ENCODE results near the gene LTF. TPM values are rescaled to one million over a fixed set of nuclear protein-coding genes. Genes with fewer than 3 reads are reported as not detected.

The LTF gene
- total and polyA plus RNA-seq, 4 experiments from 2014 or later = not detected

DNA sequence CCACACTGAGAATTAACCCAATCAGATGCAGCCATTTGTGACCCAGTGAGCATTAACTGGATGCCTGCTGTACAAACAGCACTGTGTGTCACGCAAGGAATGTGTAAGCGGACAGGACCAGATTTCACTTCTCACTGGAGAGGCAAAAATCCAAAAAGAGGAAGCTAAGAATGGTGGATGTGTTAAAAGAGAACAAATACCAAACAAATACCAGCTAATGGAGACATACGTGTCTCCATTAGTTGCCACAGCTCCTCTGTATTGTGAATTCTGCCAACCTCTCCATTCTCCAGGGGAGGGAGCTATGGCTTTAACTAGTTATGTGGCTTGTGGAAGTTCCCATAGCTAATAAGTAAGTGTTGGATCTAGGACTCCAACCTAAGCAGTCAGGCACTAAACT is 2.6 kb downstream of the LTF start:
- CTCF ChIA-PET (ENCODE audit: partially characterized antibody) = interaction anchor here (1.0 kb wide), 1 partner anchor 27 kb away, joined by 4 read pairs; no protein-coding TSS in a partner anchor
- H3K4me3 Mint-ChIP-seq = no peak overlapping the region
- Histone ChIP-seq H3K36me3 (ENCODE audit: insufficient read depth, low read length) (no peaks in the 10 kb centered on the region), H3K4me1 (ENCODE audit: insufficient read depth, low read length) (no peaks in the 10 kb centered on the region), H3K9me3 (ENCODE audit: control insufficient read depth in 1 of 2, low read length in 2 of 2) (no peaks in the 10 kb centered on the region), H3K27ac (ENCODE audit: low read depth, low read length) (no peak overlapping the region), H3K27me3 (ENCODE audit: insufficient read depth, low read length) (peaks cover 9% of the 10 kb centered on the region), H3K4me3 (ENCODE audit: low read length in 2 of 2) (no peak overlapping the region)
- peaks cover 0 to 8% (median under 1%) of the 10 kb centered on the region in 8 donors for H3K9me3 Mint-ChIP-seq
- no peaks in the 10 kb centered on the region for H3K4me1 Mint-ChIP-seq
- H3K27ac Mint-ChIP-seq = no peak overlapping the region
- intact Hi-C loops (cut with micrococcal nuclease) = no loop called here
- POLR2A ChIA-PET (ENCODE audit: partially characterized antibody) = no interaction called here
- no peak for DNase-seq
- peaks cover 27 to 38% of the 10 kb centered on the region in 2 donors for H3K27me3 Mint-ChIP-seq
- no peaks in the 10 kb centered on the region for H3K36me3 Mint-ChIP-seq

DNA sequence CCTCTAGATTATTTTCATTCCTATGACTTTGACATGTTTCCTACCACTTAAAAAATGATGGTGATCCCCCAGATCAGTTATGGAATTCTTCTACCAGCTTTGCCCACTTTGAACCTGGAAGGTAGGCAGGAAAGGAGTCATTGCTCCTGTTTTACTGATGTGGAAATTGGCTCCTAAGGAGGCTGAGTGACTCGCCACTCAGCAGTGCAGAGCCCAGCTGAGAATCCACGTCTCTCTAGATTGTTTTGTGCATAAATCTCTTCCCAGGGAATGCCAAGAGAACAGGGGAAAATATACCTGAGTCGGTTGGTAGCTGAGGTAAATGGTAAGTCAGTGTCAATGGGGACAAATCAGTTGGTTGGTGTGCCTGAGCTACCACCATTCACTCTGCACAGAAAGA is 4.7 kb downstream of the LTF start:
- H3K36me3 ChIP-seq (ENCODE audit: insufficient read depth, low read length) = no peaks in the 10 kb centered on the region
- no peak for DNase-seq
- H3K27me3 Mint-ChIP-seq = peaks cover 22 to 31% of the 10 kb centered on the region in 2 donors
- intact Hi-C loops (cut with micrococcal nuclease) = no loop called here
- no peaks in the 10 kb centered on the region for H3K4me1 ChIP-seq (ENCODE audit: insufficient read depth, low read length)
- peaks cover 0 to 8% (median under 1%) of the 10 kb centered on the region in 8 donors for H3K9me3 Mint-ChIP-seq
- H3K9me3 ChIP-seq (ENCODE audit: control insufficient read depth in 1 of 2, low read length in 2 of 2) = no peaks in the 10 kb centered on the region
- no peaks in the 10 kb centered on the region for H3K36me3 Mint-ChIP-seq
- peaks cover 9% of the 10 kb centered on the region for H3K27me3 ChIP-seq (ENCODE audit: insufficient read depth, low read length)
- ChIA-PET POLR2A (ENCODE audit: partially characterized antibody) (no interaction called here), CTCF (ENCODE audit: partially characterized antibody) (no interaction called here)
- no peaks in the 10 kb centered on the region for H3K4me1 Mint-ChIP-seq
- H3K4me3 ChIP-seq (ENCODE audit: low read length in 2 of 2) = no peak overlapping the region
- H3K4me3 Mint-ChIP-seq = no peak overlapping the region
- H3K27ac Mint-ChIP-seq = no peak overlapping the region
- H3K27ac ChIP-seq (ENCODE audit: low read depth, low read length) = no peak overlapping the region

DNA sequence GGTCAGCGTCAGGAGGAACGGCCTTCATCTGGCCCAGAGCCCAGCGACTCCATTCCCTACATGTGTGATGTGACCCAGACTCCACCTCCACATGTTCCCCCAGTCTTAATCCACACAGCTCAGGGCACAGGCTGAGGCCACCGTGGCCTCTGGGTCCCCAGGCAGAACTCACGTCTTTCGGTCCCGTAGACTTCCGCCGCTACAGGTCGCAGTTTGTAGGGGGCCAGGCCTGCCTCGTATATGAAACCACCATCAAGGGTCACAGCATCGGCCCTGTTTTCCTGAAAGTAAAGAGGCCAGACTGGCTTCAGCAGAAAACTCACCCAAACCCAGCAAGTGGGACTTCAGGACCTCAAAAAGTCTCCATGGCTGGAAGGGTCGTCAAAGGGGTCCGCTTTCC is 8.6 kb downstream of the LTF start:
- no peak overlapping the region for H3K4me3 ChIP-seq (ENCODE audit: low read length in 2 of 2)
- H3K27me3 ChIP-seq (ENCODE audit: insufficient read depth, low read length) = peaks cover under 1% of the 10 kb centered on the region
- intact Hi-C loops (cut with micrococcal nuclease) = no loop called here
- ChIA-PET CTCF (ENCODE audit: partially characterized antibody) (interaction anchor here (1.7 kb wide), 1 partner anchor 32 kb away, joined by 4 read pairs; no protein-coding TSS in a partner anchor), POLR2A (ENCODE audit: partially characterized antibody) (no interaction called here)
- Mint-ChIP-seq H3K9me3 (peaks cover 0 to 8% (median 0%) of the 10 kb centered on the region in 8 donors), H3K27ac (no peak overlapping the region), H3K4me1 (peaks cover 0 to 6% (median 2%) of the 10 kb centered on the region in 4 donors), H3K4me3 (no peak overlapping the region), H3K27me3 (peaks cover 3 to 9% of the 10 kb centered on the region in 2 donors), H3K36me3 (no peaks in the 10 kb centered on the region)
- no peak for DNase-seq
- H3K27ac ChIP-seq (ENCODE audit: low read depth, low read length) = no peak overlapping the region
- no peaks in the 10 kb centered on the region for H3K4me1 ChIP-seq (ENCODE audit: insufficient read depth, low read length)
- no peaks in the 10 kb centered on the region for H3K9me3 ChIP-seq (ENCODE audit: control insufficient read depth in 1 of 2, low read length in 2 of 2)
- no peaks in the 10 kb centered on the region for H3K36me3 ChIP-seq (ENCODE audit: insufficient read depth, low read length)

DNA sequence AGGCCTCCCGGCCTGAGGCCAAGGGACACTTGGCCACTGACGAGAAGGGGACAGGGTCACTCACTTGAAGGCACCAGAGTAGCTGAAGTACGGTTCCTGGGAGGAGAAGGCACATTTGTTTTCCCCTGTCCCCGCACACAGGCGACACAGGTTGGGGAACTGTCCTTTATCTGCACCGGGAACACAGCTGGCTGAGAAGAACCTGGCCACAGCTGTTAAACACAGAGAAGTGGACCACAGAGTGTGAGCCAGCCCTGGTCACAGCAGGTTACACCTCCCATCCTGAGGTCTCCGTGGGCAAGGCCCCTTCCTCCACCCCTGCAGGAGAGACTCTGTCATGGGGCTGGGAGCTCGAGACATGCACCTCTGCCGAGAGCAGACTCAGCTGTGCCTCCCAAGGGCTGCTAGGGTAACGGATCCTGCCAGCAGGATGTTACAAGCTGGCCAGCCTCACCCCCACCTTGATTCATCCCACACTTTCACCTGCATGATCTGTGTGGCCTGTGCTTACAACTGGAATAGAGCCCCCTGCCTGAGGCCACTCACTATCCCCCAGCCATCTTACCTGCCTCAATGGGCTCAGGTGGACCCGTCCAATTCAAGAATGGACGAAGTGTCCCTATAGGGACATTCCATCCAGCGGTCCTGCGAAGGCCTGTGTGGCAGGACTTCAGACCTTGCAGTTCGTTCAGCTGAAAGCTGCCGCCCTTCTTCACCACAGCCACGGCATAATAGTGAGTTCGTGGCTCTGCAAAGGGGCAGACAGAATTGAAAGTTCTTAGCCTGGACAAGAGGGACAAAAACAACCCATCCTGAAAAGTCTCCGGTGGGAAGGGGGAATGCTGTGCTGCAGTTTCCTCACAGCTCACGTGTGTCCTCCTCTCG is 9.2 kb downstream of the LTF start:
- Mint-ChIP-seq H3K4me1 (peaks cover 0 to 6% (median 2%) of the 10 kb centered on the region in 4 donors), H3K27me3 (peaks cover 3 to 6% of the 10 kb centered on the region in 2 donors), H3K4me3 (no peak overlapping the region), H3K9me3 (peaks cover 0 to 2% (median 0%) of the 10 kb centered on the region in 8 donors), H3K36me3 (no peaks in the 10 kb centered on the region), H3K27ac (no peak overlapping the region)
- no peaks in the 10 kb centered on the region for H3K9me3 ChIP-seq (ENCODE audit: control insufficient read depth in 1 of 2, low read length in 2 of 2)
- intact Hi-C loops (cut with micrococcal nuclease) = no loop called here
- CTCF ChIA-PET (ENCODE audit: partially characterized antibody) = interaction anchor here (1.7 kb wide), 1 partner anchor 33 kb away, joined by 4 read pairs; no protein-coding TSS in a partner anchor
- H3K4me3 ChIP-seq (ENCODE audit: low read length in 2 of 2) = no peak overlapping the region
- H3K4me1 ChIP-seq (ENCODE audit: insufficient read depth, low read length) = no peaks in the 10 kb centered on the region
- no peaks in the 10 kb centered on the region for H3K36me3 ChIP-seq (ENCODE audit: insufficient read depth, low read length)
- POLR2A ChIA-PET (ENCODE audit: partially characterized antibody) = no interaction called here
- no peaks in the 10 kb centered on the region for H3K27me3 ChIP-seq (ENCODE audit: insufficient read depth, low read length)
- H3K27ac ChIP-seq (ENCODE audit: low read depth, low read length) = no peak overlapping the region
- no peak for DNase-seq

DNA sequence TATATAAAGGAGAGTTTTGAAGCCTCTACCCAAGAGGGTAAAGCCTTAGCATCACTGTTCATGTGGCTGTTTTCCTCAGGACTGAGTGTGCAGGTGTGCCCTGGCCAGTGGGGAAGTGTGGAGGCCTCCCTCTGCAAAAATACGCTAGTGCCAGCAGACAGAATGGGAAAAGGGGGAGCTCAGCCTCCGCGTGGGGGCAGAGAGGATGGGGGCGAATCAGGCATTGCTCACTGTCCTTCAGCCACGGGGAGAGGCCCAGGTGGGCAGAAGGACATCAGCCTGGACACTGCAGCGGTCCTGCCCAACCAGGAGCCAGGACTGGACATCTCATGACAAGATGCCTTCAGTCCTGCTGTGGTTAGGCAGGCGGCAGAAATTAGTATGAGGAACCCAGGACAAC is 10.1 kb downstream of the LTF start:
- Histone ChIP-seq H3K27me3 (ENCODE audit: insufficient read depth, low read length) (no peaks in the 10 kb centered on the region), H3K9me3 (ENCODE audit: control insufficient read depth in 1 of 2, low read length in 2 of 2) (no peaks in the 10 kb centered on the region), H3K4me1 (ENCODE audit: insufficient read depth, low read length) (no peaks in the 10 kb centered on the region), H3K36me3 (ENCODE audit: insufficient read depth, low read length) (no peaks in the 10 kb centered on the region), H3K27ac (ENCODE audit: low read depth, low read length) (no peak overlapping the region), H3K4me3 (ENCODE audit: low read length in 2 of 2) (no peak overlapping the region)
- H3K4me1 Mint-ChIP-seq = peaks cover 0 to 6% (median 2%) of the 10 kb centered on the region in 4 donors
- no peak overlapping the region for H3K4me3 Mint-ChIP-seq
- intact Hi-C loops (cut with micrococcal nuclease) = no loop called here
- DNase-seq = no peak
- H3K27me3 Mint-ChIP-seq = peaks cover 0 to 4% of the 10 kb centered on the region in 2 donors
- H3K27ac Mint-ChIP-seq = no peak overlapping the region
- H3K9me3 Mint-ChIP-seq = no peaks in the 10 kb centered on the region
- ChIA-PET POLR2A (ENCODE audit: partially characterized antibody) (no interaction called here), CTCF (ENCODE audit: partially characterized antibody) (no interaction called here)
- H3K36me3 Mint-ChIP-seq = no peaks in the 10 kb centered on the region

DNA sequence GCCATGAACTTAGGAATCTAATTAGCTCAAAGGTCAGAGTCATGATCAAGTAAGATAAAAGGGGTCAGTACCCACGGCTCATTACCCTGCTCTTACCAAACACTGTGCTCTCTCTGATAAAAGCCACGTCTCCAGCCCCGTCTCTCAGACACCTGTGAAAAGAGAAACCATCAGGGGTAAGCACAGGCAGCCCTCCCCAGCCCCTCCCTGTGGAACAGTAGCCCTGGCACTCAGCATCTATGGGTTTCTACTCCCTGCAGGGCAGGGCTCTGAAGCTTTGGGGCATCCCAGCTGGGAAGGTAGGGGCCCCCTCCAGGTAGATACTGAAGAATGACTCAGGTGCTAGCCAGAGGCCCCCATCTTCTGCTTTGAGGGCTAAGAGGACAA is 10.5 kb downstream of the LTF start:
- DNase-seq = no peak
- Mint-ChIP-seq H3K4me1 (peaks cover 0 to 6% (median 2%) of the 10 kb centered on the region in 4 donors), H3K36me3 (no peaks in the 10 kb centered on the region), H3K27ac (no peak overlapping the region), H3K27me3 (peaks cover 0 to 2% of the 10 kb centered on the region in 2 donors), H3K9me3 (no peaks in the 10 kb centered on the region), H3K4me3 (no peak overlapping the region)
- Histone ChIP-seq H3K4me1 (ENCODE audit: insufficient read depth, low read length) (no peaks in the 10 kb centered on the region), H3K27ac (ENCODE audit: low read depth, low read length) (no peak overlapping the region), H3K36me3 (ENCODE audit: insufficient read depth, low read length) (no peaks in the 10 kb centered on the region), H3K4me3 (ENCODE audit: low read length in 2 of 2) (no peak overlapping the region), H3K9me3 (ENCODE audit: control insufficient read depth in 1 of 2, low read length in 2 of 2) (no peaks in the 10 kb centered on the region), H3K27me3 (ENCODE audit: insufficient read depth, low read length) (no peaks in the 10 kb centered on the region)
- CTCF ChIA-PET (ENCODE audit: partially characterized antibody) = no interaction called here
- POLR2A ChIA-PET (ENCODE audit: partially characterized antibody) = no interaction called here
- intact Hi-C loops (cut with micrococcal nuclease) = no loop called here

DNA sequence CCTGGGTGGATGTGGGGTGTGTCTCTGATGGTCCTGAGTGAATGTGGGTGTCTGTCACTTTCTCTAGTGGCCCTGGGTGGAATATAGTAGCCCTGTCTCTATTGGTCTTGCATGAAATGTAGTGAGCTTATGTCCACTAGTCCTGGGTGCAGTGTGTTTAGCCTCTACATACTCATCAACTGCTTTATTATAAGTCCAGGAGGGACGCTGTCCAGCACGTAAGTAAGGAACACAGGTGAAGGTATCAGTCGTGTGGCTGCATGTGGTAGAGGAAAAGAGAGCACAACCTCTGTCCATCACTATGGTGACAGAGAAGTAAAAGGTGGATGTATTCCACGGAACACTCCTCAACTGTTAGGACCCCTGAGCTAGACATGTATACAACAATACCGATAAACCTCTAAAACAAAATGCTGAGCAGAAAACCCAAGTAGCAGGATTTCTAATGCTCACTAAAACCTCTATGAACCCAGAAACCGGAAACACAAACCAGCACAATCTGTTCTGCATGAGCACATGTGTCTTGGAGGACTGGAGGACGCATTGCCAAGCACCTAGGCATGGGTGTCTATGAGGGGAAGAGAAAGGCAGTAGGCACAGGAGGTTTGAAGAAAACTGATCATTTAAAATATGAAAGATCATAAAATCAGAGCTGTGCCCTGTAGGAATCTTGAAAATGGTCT is 11.0 kb downstream of the LTF start:
- Mint-ChIP-seq H3K36me3 (no peaks in the 10 kb centered on the region), H3K4me3 (no peak overlapping the region), H3K9me3 (no peaks in the 10 kb centered on the region), H3K4me1 (peaks cover 0 to 6% (median 2%) of the 10 kb centered on the region in 4 donors), H3K27ac (peak overlapping the region in 2 of 7 donors; percentile 5 to 31), H3K27me3 (peaks cover 0 to 2% of the 10 kb centered on the region in 2 donors)
- Histone ChIP-seq H3K27ac (ENCODE audit: low read depth, low read length) (no peak overlapping the region), H3K27me3 (ENCODE audit: insufficient read depth, low read length) (no peaks in the 10 kb centered on the region), H3K9me3 (ENCODE audit: control insufficient read depth in 1 of 2, low read length in 2 of 2) (no peaks in the 10 kb centered on the region), H3K4me1 (ENCODE audit: insufficient read depth, low read length) (no peaks in the 10 kb centered on the region), H3K4me3 (ENCODE audit: low read length in 2 of 2) (no peak overlapping the region), H3K36me3 (ENCODE audit: insufficient read depth, low read length) (no peaks in the 10 kb centered on the region)
- CTCF ChIA-PET (ENCODE audit: partially characterized antibody) = no interaction called here
- DNase-seq = no peak
- intact Hi-C loops (cut with micrococcal nuclease) = no loop called here
- POLR2A ChIA-PET (ENCODE audit: partially characterized antibody) = no interaction called here

Data from CD4-positive, alpha-beta memory T cell (primary cell).